HK-2 (cell line): ENCODE measurements around the gene SLC1A2.

Experiments used
- DNase-seq: peaks from one replicate; pipeline ENCODE4 v3.0.0-alpha.2; 2018; ENCODE audit not compliant: unreplicated experiment

Gene SLC1A2

GRCh38 chr11:35274909-35275785 lies 144.2 kb downstream of the SLC1A2 start:
- DNase-seq, result no peak

- no peak for DNase-seq
Observed at GRCh38 chr11:35272391-35272902, 146.9 kb downstream of the SLC1A2 start.

- DNase-seq, result no peak
Observed at GRCh38 chr11:35271031-35271430, 148.3 kb downstream of the SLC1A2 start.

- DNase-seq, result no peak
Observed at GRCh38 chr11:35270342-35270741, 149.0 kb downstream of the SLC1A2 start.

GRCh38 chr11:35267504-35267903 lies 151.9 kb downstream of the SLC1A2 start:
- DNase-seq, result no peak

- DNase-seq, result no peak
Observed at GRCh38 chr11:35265755-35266454, 153.5 kb downstream of the SLC1A2 start.

- no peak for DNase-seq
Observed at GRCh38 chr11:35262735-35263134, 156.6 kb downstream of the SLC1A2 start.

- DNase-seq, result no peak
Observed at GRCh38 chr11:35262056-35262455, 157.3 kb downstream of the SLC1A2 start.

- no peak for DNase-seq
Observed at GRCh38 chr11:35261197-35261596, 158.2 kb downstream of the SLC1A2 start.

GRCh38 chr11:35260342-35260985 lies 158.9 kb downstream of the SLC1A2 start:
- no peak for DNase-seq

- DNase-seq, result no peak
Observed at GRCh38 chr11:35259529-35259928, 159.8 kb downstream of the SLC1A2 start.

GRCh38 chr11:35257281-35257680 lies 162.1 kb downstream of the SLC1A2 start:
- DNase-seq, result no peak

GRCh38 chr11:35256296-35256695 lies 163.1 kb downstream of the SLC1A2 start:
- DNase-seq, result no peak

GRCh38 chr11:35255514-35255913 lies 163.8 kb downstream of the SLC1A2 start:
- DNase-seq, result no peak

GRCh38 chr11:35253237-35253636 lies 166.1 kb downstream of the SLC1A2 start:
- no peak for DNase-seq

- DNase-seq, result no peak
Observed at GRCh38 chr11:35250621-35251020, 168.7 kb downstream of the SLC1A2 start.

GRCh38 chr11:35250192-35250591 lies 169.2 kb downstream of the SLC1A2 start:
- DNase-seq, result no peak

- no peak for DNase-seq
Observed at GRCh38 chr11:35248558-35249323, 170.6 kb downstream of the SLC1A2 start.

- no peak for DNase-seq
Observed at GRCh38 chr11:35247863-35248262, 171.5 kb downstream of the SLC1A2 start.

GRCh38 chr11:35247428-35247827 lies 171.9 kb downstream of the SLC1A2 start:
- no peak for DNase-seq

GRCh38 chr11:35246745-35247144 lies 172.6 kb downstream of the SLC1A2 start:
- no peak for DNase-seq

- DNase-seq, result no peak
Observed at GRCh38 chr11:35245786-35246185, 173.6 kb downstream of the SLC1A2 start.
